SJCRH30 (cell line): ENCODE data around the gene AMN. TPM values are rescaled to one million over a fixed set of nuclear protein-coding genes. Genes with fewer than 3 reads are reported as not detected.
A peak's percentile ranks its signal among the peaks of the same experiment; 100 is the strongest.

Experiments
- DNase-seq, 2 experiments: peaks; one replicate each; pipeline ENCODE4 v3.0.0-alpha.2; 2015 to 2020
- H3K27ac ChIP-seq: fragments of 250-450 bp; sonication (Bioruptor Pico); 2 replicates; pipeline ENCODE4 v1.5.1; 2020; ENCODE audit warnings: mild to moderate bottlenecking, moderate library complexity
- H3K27me3 ChIP-seq: fragments of 250-450 bp; sonication (Bioruptor Pico); 2 replicates; pipeline ENCODE4 v1.5.1; 2020; ENCODE audit warnings: mild to moderate bottlenecking, moderate library complexity
- H3K36me3 ChIP-seq: fragments of 250-450 bp; sonication (Bioruptor Pico); 2 replicates; pipeline ENCODE4 v1.5.1; 2020; ENCODE audit warnings: mild to moderate bottlenecking, moderate library complexity
- H3K4me1 ChIP-seq: fragments of 250-450 bp; sonication (Bioruptor Pico); 2 replicates; pipeline ENCODE4 v1.5.1; 2020; ENCODE audit warnings: mild to moderate bottlenecking, moderate library complexity
- H3K4me3 ChIP-seq: fragments of 250-450 bp; sonication (Bioruptor Pico); 2 replicates; pipeline ENCODE4 v1.5.1; 2020; ENCODE audit warnings: mild to moderate bottlenecking, moderate library complexity
- H3K9me3 ChIP-seq: fragments of 250-450 bp; sonication (Bioruptor Pico); replicated peaks from 2 replicates; pipeline ENCODE4 v1.5.1; 2020; ENCODE audit warnings: mild to moderate bottlenecking, moderate library complexity
- total RNA-seq: library from RNA; depleted of rRNA; stranded (reverse); fragments of >200 nt; shearing (Covaris generic); gene quantifications from 2 replicates; pipeline ENCODE4 v1.2.3, GENCODE V29; 2014

The AMN gene
- total RNA-seq, 1 experiment from 2014 or later, result not detected

GRCh38 chr14:102914474-102915291, 7.8 kb upstream of the AMN start:
- no peaks in the 10 kb centered on the region for H3K4me1 ChIP-seq
- H3K27ac ChIP-seq, result no peak overlapping the region
- no peaks in the 10 kb centered on the region for H3K27me3 ChIP-seq
- no peak for DNase-seq
- no peaks in the 10 kb centered on the region for H3K9me3 ChIP-seq
- H3K36me3 ChIP-seq, result no peaks in the 10 kb centered on the region
- H3K4me3 ChIP-seq, result no peak overlapping the region

- H3K9me3 ChIP-seq, result no peaks in the 10 kb centered on the region
- no peak overlapping the region for H3K4me3 ChIP-seq
- H3K4me1 ChIP-seq, result no peaks in the 10 kb centered on the region
- DNase-seq, result no peak
- no peaks in the 10 kb centered on the region for H3K27me3 ChIP-seq
- no peak overlapping the region for H3K27ac ChIP-seq
- no peaks in the 10 kb centered on the region for H3K36me3 ChIP-seq
Measured at GRCh38 chr14:102915292-102916110, 7.0 kb upstream of the AMN start.

GRCh38 chr14:102916347-102917055, 6.0 kb upstream of the AMN start:
- Histone ChIP-seq H3K27ac (no peak overlapping the region), H3K9me3 (no peaks in the 10 kb centered on the region), H3K4me3 (no peak overlapping the region), H3K27me3 (no peaks in the 10 kb centered on the region), H3K36me3 (no peaks in the 10 kb centered on the region), H3K4me1 (no peaks in the 10 kb centered on the region)
- no peak for DNase-seq

- H3K36me3 ChIP-seq, result no peaks in the 10 kb centered on the region
- no peaks in the 10 kb centered on the region for H3K27me3 ChIP-seq
- no peak for DNase-seq
- no peak overlapping the region for H3K4me3 ChIP-seq
- H3K4me1 ChIP-seq, result no peaks in the 10 kb centered on the region
- no peak overlapping the region for H3K27ac ChIP-seq
- H3K9me3 ChIP-seq, result no peaks in the 10 kb centered on the region
Measured at GRCh38 chr14:102917056-102917385, 5.4 kb upstream of the AMN start.

GRCh38 chr14:102917469-102918211, 4.8 kb upstream of the AMN start:
- no peak overlapping the region for H3K4me3 ChIP-seq
- no peaks in the 10 kb centered on the region for H3K27me3 ChIP-seq
- DNase-seq, result peak; percentile 66 to 79
- H3K9me3 ChIP-seq, result no peaks in the 10 kb centered on the region
- H3K27ac ChIP-seq, result no peak overlapping the region
- H3K4me1 ChIP-seq, result no peaks in the 10 kb centered on the region
- no peaks in the 10 kb centered on the region for H3K36me3 ChIP-seq

- no peaks in the 10 kb centered on the region for H3K4me1 ChIP-seq
- H3K27me3 ChIP-seq, result no peaks in the 10 kb centered on the region
- H3K4me3 ChIP-seq, result no peak overlapping the region
- DNase-seq, result no peak
- no peaks in the 10 kb centered on the region for H3K9me3 ChIP-seq
- H3K36me3 ChIP-seq, result no peaks in the 10 kb centered on the region
- no peak overlapping the region for H3K27ac ChIP-seq
Measured at GRCh38 chr14:102918438-102918837, 4.0 kb upstream of the AMN start.

- DNase-seq, result no peak
- Histone ChIP-seq H3K9me3 (no peaks in the 10 kb centered on the region), H3K4me3 (no peak overlapping the region), H3K27ac (no peak overlapping the region), H3K36me3 (no peaks in the 10 kb centered on the region), H3K27me3 (no peaks in the 10 kb centered on the region), H3K4me1 (no peaks in the 10 kb centered on the region)
Measured at GRCh38 chr14:102920273-102920997, 2.0 kb upstream of the AMN start.

GRCh38 chr14:102920998-102921304, 1.5 kb upstream of the AMN start:
- no peaks in the 10 kb centered on the region for H3K27me3 ChIP-seq
- no peaks in the 10 kb centered on the region for H3K4me1 ChIP-seq

GRCh38 chr14:102923201-102923924, 900 bp downstream of the AMN start:
- no peak overlapping the region for H3K27ac ChIP-seq
- no peaks in the 10 kb centered on the region for H3K4me1 ChIP-seq
- no peaks in the 10 kb centered on the region for H3K27me3 ChIP-seq
- no peak for DNase-seq
- H3K9me3 ChIP-seq, result no peaks in the 10 kb centered on the region
- H3K36me3 ChIP-seq, result no peaks in the 10 kb centered on the region
- H3K4me3 ChIP-seq, result no peak overlapping the region

More at GRCh38 chr14:102920998-102921304, 1.5 kb upstream of the AMN start:
- Histone ChIP-seq H3K9me3 (no peaks in the 10 kb centered on the region), H3K36me3 (no peaks in the 10 kb centered on the region), H3K27ac (no peak overlapping the region), H3K4me3 (no peak overlapping the region)
- DNase-seq, result no peak

GRCh38 chr14:102923925-102924486, 1.5 kb downstream of the AMN start:
- DNase-seq, result no peak
- Histone ChIP-seq H3K4me3 (no peak overlapping the region), H3K36me3 (no peaks in the 10 kb centered on the region), H3K27me3 (no peaks in the 10 kb centered on the region), H3K27ac (no peak overlapping the region), H3K9me3 (no peaks in the 10 kb centered on the region), H3K4me1 (no peaks in the 10 kb centered on the region)

GRCh38 chr14:102924632-102925588, 2.4 kb downstream of the AMN start:
- H3K36me3 ChIP-seq, result no peaks in the 10 kb centered on the region
- H3K27ac ChIP-seq, result no peak overlapping the region
- H3K4me1 ChIP-seq, result no peaks in the 10 kb centered on the region
- H3K27me3 ChIP-seq, result no peaks in the 10 kb centered on the region
- DNase-seq, result no peak
- H3K9me3 ChIP-seq, result no peaks in the 10 kb centered on the region
- H3K4me3 ChIP-seq, result no peak overlapping the region

- Histone ChIP-seq H3K27me3 (no peaks in the 10 kb centered on the region), H3K36me3 (no peaks in the 10 kb centered on the region), H3K4me3 (no peak overlapping the region), H3K4me1 (no peaks in the 10 kb centered on the region), H3K27ac (no peak overlapping the region), H3K9me3 (no peaks in the 10 kb centered on the region)
- DNase-seq, result no peak
Measured at GRCh38 chr14:102925646-102926045, 3.2 kb downstream of the AMN start.
